GM21367 (cell line): ENCODE results near the gene PTPN14.

ENCODE experiments used
- ATAC-seq: cut with Tn5 transposase; IDR thresholded peaks from one replicate; pipeline ENCODE4 v1.9.1; 2021; ENCODE audit not compliant: unreplicated experiment

Gene PTPN14

GRCh38 chr1:214476986-214477870, 74.2 kb downstream of the PTPN14 start:
- no peak for ATAC-seq

- ATAC-seq = no peak
Observed at GRCh38 chr1:214476229-214476985, 75.0 kb downstream of the PTPN14 start.

- ATAC-seq = no peak
Observed at GRCh38 chr1:214475746-214476145, 75.7 kb downstream of the PTPN14 start.

GRCh38 chr1:214475331-214475730, 76.1 kb downstream of the PTPN14 start:
- ATAC-seq = no peak

GRCh38 chr1:214474467-214474866, 76.9 kb downstream of the PTPN14 start:
- ATAC-seq = no peak

- ATAC-seq = no peak
Observed at GRCh38 chr1:214473862-214474261, 77.5 kb downstream of the PTPN14 start.

GRCh38 chr1:214473387-214473786, 78.0 kb downstream of the PTPN14 start:
- ATAC-seq = no peak

- ATAC-seq = no peak
Observed at GRCh38 chr1:214472364-214472763, 79.0 kb downstream of the PTPN14 start.

GRCh38 chr1:214471458-214471857, 79.9 kb downstream of the PTPN14 start:
- no peak for ATAC-seq

GRCh38 chr1:214470132-214470531, 81.3 kb downstream of the PTPN14 start:
- no peak for ATAC-seq

GRCh38 chr1:214469290-214469689, 82.1 kb downstream of the PTPN14 start:
- no peak for ATAC-seq

- ATAC-seq = no peak
Observed at GRCh38 chr1:214467078-214467585, 84.3 kb downstream of the PTPN14 start.

- no peak for ATAC-seq
Observed at GRCh38 chr1:214466403-214467077, 84.9 kb downstream of the PTPN14 start.

GRCh38 chr1:214464445-214465287, 86.7 kb downstream of the PTPN14 start:
- ATAC-seq = no peak

GRCh38 chr1:214463596-214463995, 87.8 kb downstream of the PTPN14 start:
- no peak for ATAC-seq

- ATAC-seq = no peak
Observed at GRCh38 chr1:214462882-214463281, 88.5 kb downstream of the PTPN14 start.

GRCh38 chr1:214461305-214461704, 90.1 kb downstream of the PTPN14 start:
- ATAC-seq = no peak

GRCh38 chr1:214460304-214460916, 91.0 kb downstream of the PTPN14 start:
- no peak for ATAC-seq

GRCh38 chr1:214459895-214460294, 91.5 kb downstream of the PTPN14 start:
- no peak for ATAC-seq

GRCh38 chr1:214458541-214458940, 92.9 kb downstream of the PTPN14 start:
- ATAC-seq = no peak
